ENCODE measurements around the gene USP48.

GRCh38 chr1:21741206-21741605, 41.7 kb downstream of the USP48 start:
- no peak for TF ChIP-seq JUN (CRISPR knock-in tag; IDR thresholded peaks at IDR 0.05)
- no peak for TF ChIP-seq CTCF (CRISPR knock-in tag; IDR thresholded peaks at IDR 0.05)
- TF ChIP-seq ZNF776 (CRISPR knock-in tag; IDR thresholded peaks at IDR 0.05) = no peak
- no peak for TF ChIP-seq MTF2 (CRISPR knock-in tag; IDR thresholded peaks at IDR 0.05; ENCODE audit: borderline replicate concordance)
- no peak for TF ChIP-seq CREM (IDR thresholded peaks at IDR 0.05)
- TF ChIP-seq CREM (CRISPR knock-in tag; IDR thresholded peaks at IDR 0.05) = no peak
- TF ChIP-seq PRDM4 (CRISPR knock-in tag; IDR thresholded peaks at IDR 0.05; ENCODE audit: borderline replicate concordance) = no peak
- TF ChIP-seq IRF1 (CRISPR knock-in tag; IDR thresholded peaks at IDR 0.05; ENCODE audit: low read depth) = no peak
- no peak for TF ChIP-seq CBX2 (IDR thresholded peaks at IDR 0.05; ENCODE audit: low read depth, low read length)
- no peak for TF ChIP-seq CBX2 (CRISPR knock-in tag; IDR thresholded peaks at IDR 0.05; ENCODE audit: low read depth)
- TF ChIP-seq TIGD3 (CRISPR knock-in tag; IDR thresholded peaks at IDR 0.05; ENCODE audit: borderline replicate concordance) = no peak
- no peak for TF ChIP-seq ZNF274 (CRISPR knock-in tag; IDR thresholded peaks at IDR 0.05)
- no peak for TF ChIP-seq SMC3 (IDR thresholded peaks at IDR 0.05; ENCODE audit: low read length)
- TF ChIP-seq RFXAP (CRISPR knock-in tag; IDR thresholded peaks at IDR 0.05; ENCODE audit: borderline replicate concordance) = no peak
- TF ChIP-seq EP300 (IDR thresholded peaks at IDR 0.05; ENCODE audit: low read depth in 2 of 2, low read length in 2 of 2) = no peak
- no peak for TF ChIP-seq EP300 (CRISPR knock-in tag; IDR thresholded peaks at IDR 0.05; ENCODE audit: borderline replicate concordance)
